Stomach (tissue), 8 donors: Measurements from ENCODE around the gene ITIH1. TPM values are rescaled to one million over a fixed set of nuclear protein-coding genes. Genes with fewer than 3 reads are reported as not detected.

Experiments used
- polyA plus RNA-seq, 3 donors: library from polyadenylated mRNA; stranded (reverse); fragments of 200-250 nt; gene quantifications; one replicate each; pipeline ENCODE4 v1.2.3, GENCODE V29; 2013
- small RNA-seq, 4 donors: library from RNA; depleted of rRNA; stranded (forward); fragments of <200 nt; gene quantifications; one replicate each; pipeline ENCODE3, GENCODE V24; 2016
- total RNA-seq, 5 donors: library from RNA; depleted of rRNA; stranded (reverse); fragments of >200 nt; gene quantifications; one replicate each; pipeline versions ENCODE4 v1.1.0 to v1.2.3, GENCODE V29; 2014 to 2016
- donor health status: healthy with polysubstance abuse.
- donor health status: Bipolar disorder and iron deficiency.
- donor health status: healthy.

Gene ITIH1
- total and polyA plus RNA-seq, 8 donors = 1.9 TPM; not detected in 7

Small RNAs within 50 kb of the gene (small RNA-seq; reads per million reads assigned to genes)
- 0 reads per million in 4 donors for gene AC006254.2
- 0 reads per million in 4 donors for gene MUSTN1

Other genes with a start within 250 kb of the ITIH1 start
- gene NT5DC2, start 243.7 kb upstream of the ITIH1 start, total RNA-seq = 10 to 100 TPM in 4 of 5 donors, 1 to 10 TPM in 1; 4.6 to 26.8 (median 19.5) TPM
- 10 to 100 TPM; 15.6 to 56.2 (median 27.7) TPM for gene NT5DC2, start 243.7 kb upstream of the ITIH1 start, polyA plus RNA-seq
- gene UQCC5, start 241.0 kb upstream of the ITIH1 start, total RNA-seq = 10 to 100 TPM in 1 of 5 donors, 1 to 10 TPM in 2, not detected in 2; 1.3 to 26.3 (median 2.8) TPM
- gene UQCC5, start 241.0 kb upstream of the ITIH1 start, polyA plus RNA-seq = 10 to 100 TPM; 22.7 to 58.5 (median 25.3) TPM
- gene PBRM1, start 91.7 kb upstream of the ITIH1 start, total RNA-seq = 100 to 1,000 TPM in 3 of 5 donors, 10 to 100 TPM in 2; 55.0 to 130 (median 105) TPM
- gene PBRM1, start 91.7 kb upstream of the ITIH1 start, polyA plus RNA-seq = 1 to 10 TPM; 6.0 to 8.4 (median 7.8) TPM
- gene GNL3, start 91.6 kb upstream of the ITIH1 start, total RNA-seq = 100 to 1,000 TPM in 1 of 5 donors, 10 to 100 TPM in 3, 1 to 10 TPM in 1; 5.8 to 114 (median 88.9) TPM
- 10 to 100 TPM; 37.9 to 69.1 (median 55.3) TPM for gene GNL3, start 91.6 kb upstream of the ITIH1 start, polyA plus RNA-seq
- gene GLT8D1, start 71.8 kb upstream of the ITIH1 start, total RNA-seq = 10 to 100 TPM in 4 of 5 donors, 1 to 10 TPM in 1; 9.4 to 81.9 (median 23.5) TPM
- 10 to 100 TPM; 19.9 to 29.8 (median 24.7) TPM for gene GLT8D1, start 71.8 kb upstream of the ITIH1 start, polyA plus RNA-seq
- gene SPCS1, start 71.5 kb upstream of the ITIH1 start, total RNA-seq = 100 to 1,000 TPM in 1 of 5 donors, 10 to 100 TPM in 2, 1 to 10 TPM in 1, under 1 TPM in 1; 0.58 to 332 (median 57.5) TPM
- gene SPCS1, start 71.5 kb upstream of the ITIH1 start, polyA plus RNA-seq = 100 to 1,000 TPM; 108 to 148 (median 118) TPM
- gene NEK4, start 6.7 kb upstream of the ITIH1 start, total RNA-seq = 10 to 100 TPM in 4 of 5 donors, 1 to 10 TPM in 1; 7.1 to 30.7 (median 24.2) TPM
- 1 to 10 TPM; 4.3 to 8.2 (median 6.3) TPM for gene NEK4, start 6.7 kb upstream of the ITIH1 start, polyA plus RNA-seq
- 100 to 1,000 TPM in 1 of 5 donors, 1 to 10 TPM in 3, not detected in 1; 1.1 to 210 (median 6.4) TPM for gene ITIH3, start 17.2 kb downstream of the ITIH1 start, total RNA-seq
- gene ITIH3, start 17.2 kb downstream of the ITIH1 start, polyA plus RNA-seq = 10 to 100 TPM in 1 of 3 donors, under 1 TPM in 1, not detected in 1; 0.19 to 14.4 TPM
- gene ITIH4, start 53.1 kb downstream of the ITIH1 start, total RNA-seq = 100 to 1,000 TPM in 1 of 5 donors, 10 to 100 TPM in 2, 1 to 10 TPM in 2; 1.7 to 300 (median 20.9) TPM
- 10 to 100 TPM in 2 of 3 donors, 1 to 10 TPM in 1; 7.1 to 41.7 (median 16.2) TPM for gene ITIH4, start 53.1 kb downstream of the ITIH1 start, polyA plus RNA-seq
- 10 to 100 TPM in 1 of 5 donors, 1 to 10 TPM in 2, not detected in 2; 1.8 to 24.1 (median 4.5) TPM for gene MUSTN1, start 57.4 kb downstream of the ITIH1 start, total RNA-seq
- 10 to 100 TPM; 12.9 to 45.5 (median 17.9) TPM for gene MUSTN1, start 57.4 kb downstream of the ITIH1 start, polyA plus RNA-seq
- gene STIMATE, start 119.9 kb downstream of the ITIH1 start, total RNA-seq = 100 to 1,000 TPM in 1 of 5 donors, 10 to 100 TPM in 3, 1 to 10 TPM in 1; 10.0 to 121 (median 20.1) TPM
- 10 to 100 TPM in 1 of 3 donors, 1 to 10 TPM in 2; 4.9 to 13.3 (median 5.1) TPM for gene STIMATE, start 119.9 kb downstream of the ITIH1 start, polyA plus RNA-seq